Dedifferentiated amniotic fluid mesenchymal stem cell (primary cell): ENCODE results near the gene ABCC1.
"Not testable (repeated sequence)": the region's sequence is repeated elsewhere in the genome, so short reads cannot be mapped to it uniquely, and the experiment has no call there.

ENCODE experiments used
- DNase-seq: peaks from one replicate; pipeline ENCODE4 v3.0.0-alpha.2; 2016; ENCODE audit errors: extremely low spot score

The ABCC1 gene

DNA sequence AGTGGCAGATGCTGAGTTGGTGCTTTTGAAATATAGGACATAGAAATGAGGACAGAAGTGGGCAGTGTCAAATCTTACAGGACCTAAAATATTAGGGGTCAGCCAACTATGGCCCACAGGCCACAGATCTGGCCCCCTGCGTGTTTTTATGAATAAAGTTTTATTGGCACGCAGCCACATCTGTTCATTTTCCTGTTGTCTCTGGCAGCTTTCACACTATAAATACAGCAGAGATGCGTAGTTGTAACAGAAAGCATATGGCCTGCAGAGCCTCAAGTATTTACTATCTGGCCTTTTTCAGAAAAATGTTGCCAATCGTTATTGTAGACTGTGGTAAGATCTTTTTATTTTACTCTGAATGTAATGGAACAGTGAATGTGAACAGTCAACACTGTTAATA is 191.1 kb downstream of the ABCC1 start:
- no peak for DNase-seq

DNA sequence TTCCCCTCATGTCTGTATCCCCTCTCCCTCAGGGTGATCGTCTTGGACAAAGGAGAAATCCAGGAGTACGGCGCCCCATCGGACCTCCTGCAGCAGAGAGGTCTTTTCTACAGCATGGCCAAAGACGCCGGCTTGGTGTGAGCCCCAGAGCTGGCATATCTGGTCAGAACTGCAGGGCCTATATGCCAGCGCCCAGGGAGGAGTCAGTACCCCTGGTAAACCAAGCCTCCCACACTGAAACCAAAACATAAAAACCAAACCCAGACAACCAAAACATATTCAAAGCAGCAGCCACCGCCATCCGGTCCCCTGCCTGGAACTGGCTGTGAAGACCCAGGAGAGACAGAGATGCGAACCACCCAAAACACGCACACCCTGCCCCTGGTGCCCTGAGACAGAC is 191.7 kb downstream of the ABCC1 start:
- no peak for DNase-seq

GRCh38 chr16:16141784-16142396 is 192.5 kb downstream of the ABCC1 start:
- DNase-seq = no peak

DNA sequence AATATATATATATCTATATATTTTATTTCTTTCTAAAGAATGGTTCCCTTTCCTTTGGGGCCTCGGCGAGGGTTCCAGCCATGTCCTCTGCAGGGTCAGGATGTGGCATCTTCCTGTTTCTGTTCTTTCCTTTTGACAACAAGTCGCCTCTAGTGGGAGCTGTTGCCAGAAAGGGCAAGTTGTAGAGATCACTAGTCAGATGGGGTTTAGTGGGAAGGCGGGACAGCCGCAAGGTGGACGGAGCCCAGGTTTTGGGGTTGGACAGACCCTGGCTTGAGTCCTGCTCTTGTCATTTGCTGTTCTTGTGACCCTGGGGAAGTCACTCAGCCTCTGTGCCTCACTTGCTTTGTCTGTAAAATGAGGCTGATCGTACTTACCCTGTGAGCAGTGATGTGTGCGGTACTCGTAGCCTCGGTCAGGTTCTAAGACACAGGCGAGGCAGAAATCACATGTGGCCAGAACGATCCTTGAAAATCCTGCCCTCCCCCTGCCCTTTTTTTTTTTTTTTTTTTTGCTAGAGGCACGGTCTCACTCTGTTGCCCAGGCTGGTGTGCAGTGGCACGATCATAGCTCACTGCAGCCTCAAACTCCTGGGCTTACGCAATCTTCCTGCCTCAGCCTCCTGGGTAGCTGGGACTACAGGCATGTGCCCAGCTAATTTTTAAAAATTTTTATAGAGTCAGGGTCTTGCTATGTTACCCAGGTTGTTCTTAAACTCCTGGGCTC is 193.8 kb downstream of the ABCC1 start:
- no peak for DNase-seq

- no peak for DNase-seq
Observed at GRCh38 chr16:16143931-16144330, 194.5 kb downstream of the ABCC1 start.

DNA sequence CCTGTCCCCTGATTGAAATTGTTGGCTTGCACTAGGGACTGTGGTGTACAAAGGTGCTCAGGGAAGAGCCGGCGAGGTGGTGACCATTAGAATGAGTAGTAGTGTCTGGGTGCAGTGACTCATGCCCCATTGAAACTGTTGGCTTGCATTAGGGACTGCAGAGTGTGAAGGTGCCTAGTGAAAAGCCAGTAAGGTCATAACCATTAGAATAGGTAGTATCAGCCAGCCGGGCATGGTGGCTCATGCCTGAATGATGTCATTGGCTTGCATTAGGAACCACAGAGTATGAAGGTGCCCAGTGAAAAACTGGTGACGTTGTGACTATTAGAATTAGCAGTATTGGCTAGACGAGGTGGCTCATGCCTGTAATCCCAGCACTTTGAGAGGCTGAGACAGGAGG is 195.0 kb downstream of the ABCC1 start:
- no peak for DNase-seq

- no peak for DNase-seq
Observed at GRCh38 chr16:16145286-16145685, 195.9 kb downstream of the ABCC1 start.

DNA sequence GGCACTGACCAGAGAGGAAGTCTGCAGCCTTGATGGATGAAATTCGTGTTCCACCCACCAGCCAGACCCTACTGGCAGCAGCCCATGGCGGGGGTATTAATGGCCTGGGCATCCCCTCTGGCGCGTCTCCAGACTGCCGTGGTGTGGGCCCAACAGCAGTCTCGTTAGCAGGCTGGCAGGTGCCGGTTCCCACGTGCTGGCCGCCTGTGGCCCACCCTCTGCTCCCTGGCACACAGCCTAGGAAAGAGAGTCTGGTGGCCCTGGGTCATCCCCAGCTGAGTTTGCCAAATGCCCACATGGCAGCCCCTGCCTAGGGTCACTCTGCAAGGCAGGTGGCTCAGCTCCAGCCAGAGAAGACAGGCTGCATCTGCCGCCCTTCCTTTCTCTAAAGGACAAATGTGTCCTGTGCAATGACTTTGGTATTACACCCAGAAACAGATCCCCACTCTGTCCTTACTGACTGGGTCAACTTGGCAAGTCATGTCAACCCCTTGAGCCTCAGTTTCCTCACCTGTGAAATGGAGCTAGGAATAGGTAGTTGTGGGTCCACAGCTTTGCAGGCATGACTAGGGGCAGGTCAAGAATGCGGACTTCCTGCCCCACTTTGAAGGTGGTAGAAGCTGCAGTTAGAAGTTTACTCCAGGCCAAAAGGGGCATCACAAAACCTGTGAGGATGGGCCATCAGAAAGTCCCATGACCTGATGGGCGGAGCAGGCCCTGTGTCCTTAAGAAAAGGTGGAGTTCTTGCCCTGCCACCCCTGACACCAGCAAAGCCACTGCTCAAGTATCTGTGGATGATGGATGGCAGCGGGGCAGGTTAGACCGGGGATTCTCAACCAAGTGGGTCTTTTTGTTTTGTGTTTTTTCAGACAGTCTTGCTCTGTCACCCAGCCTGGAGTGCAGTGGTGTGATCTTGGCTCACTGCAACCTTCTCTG is 197.2 kb downstream of the ABCC1 start:
- DNase-seq = no peak

- no peak for DNase-seq
Observed at GRCh38 chr16:16147316-16147999, 198.0 kb downstream of the ABCC1 start.

- DNase-seq = not testable (repeated sequence)
Observed at GRCh38 chr16:16148000-16148599, 198.7 kb downstream of the ABCC1 start.

- DNase-seq = no peak
Observed at GRCh38 chr16:16148755-16149154, 199.3 kb downstream of the ABCC1 start.

DNA sequence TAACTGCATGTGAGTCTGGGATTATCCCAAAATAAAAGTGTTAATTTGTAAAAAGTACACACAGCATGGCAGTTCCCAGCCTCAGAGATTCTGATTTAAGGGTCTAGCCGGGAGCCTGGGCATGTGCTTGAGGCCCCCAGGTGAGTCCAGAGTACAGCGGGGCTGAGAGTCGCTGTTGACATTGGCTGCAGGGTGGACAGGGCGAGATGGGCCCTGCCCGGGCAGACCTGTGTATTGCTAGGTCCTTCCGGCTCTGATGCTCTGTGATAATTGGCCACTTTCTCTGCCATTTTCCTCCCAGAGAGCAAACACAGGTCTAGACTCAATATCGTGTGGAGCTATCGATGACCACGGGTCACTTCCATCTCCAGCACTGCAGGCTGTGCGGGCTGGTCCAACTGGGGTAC is 200.3 kb downstream of the ABCC1 start:
- no peak for DNase-seq

GRCh38 chr16:16150117-16150877 is 200.9 kb downstream of the ABCC1 start:
- DNase-seq = peak; percentile 15

DNA sequence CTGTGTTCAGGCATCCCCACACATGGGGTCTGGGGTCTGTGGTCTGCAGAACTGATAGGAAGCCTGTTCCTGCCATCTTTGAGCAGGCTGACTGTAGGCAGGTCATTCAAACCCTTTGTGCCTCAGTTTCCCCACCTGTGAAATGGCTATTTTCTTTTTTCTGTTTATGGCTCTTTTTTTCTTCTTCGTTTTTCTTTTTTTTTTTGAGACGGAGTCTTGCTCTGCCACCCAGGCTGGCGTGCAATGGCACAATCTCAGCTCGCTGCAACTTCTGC is 201.4 kb downstream of the ABCC1 start:
- DNase-seq = no peak

DNA sequence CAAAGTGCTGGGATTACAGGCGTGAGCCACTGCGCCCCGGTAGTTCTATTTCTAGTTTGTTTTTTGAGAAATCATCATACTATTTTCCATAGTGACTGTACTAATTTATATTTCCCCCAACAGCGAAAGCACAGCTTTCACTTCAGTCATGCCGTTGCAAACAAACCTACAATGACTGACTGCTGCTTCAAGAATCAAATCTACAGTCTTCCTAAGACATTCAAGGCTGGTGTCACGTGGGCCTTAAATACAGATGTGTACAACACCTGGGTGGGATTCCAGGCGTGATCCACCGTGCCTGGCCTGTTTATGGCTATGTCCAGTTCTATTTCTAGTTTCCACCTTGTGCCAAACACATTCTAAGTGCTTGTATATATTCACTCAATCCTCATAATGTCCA is 201.9 kb downstream of the ABCC1 start:
- DNase-seq = no peak

- not testable (repeated sequence) for DNase-seq
Observed at GRCh38 chr16:16153000-16153399, 203.6 kb downstream of the ABCC1 start.

DNA sequence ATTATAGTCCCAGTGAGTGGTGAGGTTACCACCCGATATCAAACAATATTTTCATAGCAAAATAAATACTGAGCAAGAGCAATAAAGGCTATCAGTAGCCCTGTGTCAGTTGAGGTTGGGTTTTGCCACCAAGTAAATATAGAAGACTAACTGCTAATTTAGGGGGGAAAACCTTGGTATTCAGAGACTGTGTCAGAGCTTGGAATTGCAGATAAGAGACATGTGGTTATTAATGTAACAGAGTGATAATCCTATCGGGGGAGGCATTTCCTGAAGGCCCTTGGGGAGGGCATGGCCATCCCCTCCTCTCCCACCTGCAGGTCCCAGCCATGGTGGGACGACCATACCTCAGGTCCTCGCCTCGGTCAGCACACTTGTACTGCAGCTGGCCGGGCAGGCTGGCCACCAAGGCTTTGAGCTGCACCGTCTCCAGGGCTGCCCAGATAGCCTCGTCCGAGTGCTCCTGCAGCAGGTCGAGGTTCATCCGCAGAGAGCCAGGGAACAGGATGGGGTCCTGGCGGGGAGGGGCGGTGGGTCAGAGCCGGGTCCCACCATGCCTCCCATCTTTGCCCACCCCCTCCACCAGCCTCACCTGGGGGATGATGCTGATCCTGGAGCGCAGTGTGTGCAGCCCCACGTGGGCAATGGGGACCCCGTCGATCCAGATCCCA is 205.0 kb downstream of the ABCC1 start:
- DNase-seq = no peak

DNA sequence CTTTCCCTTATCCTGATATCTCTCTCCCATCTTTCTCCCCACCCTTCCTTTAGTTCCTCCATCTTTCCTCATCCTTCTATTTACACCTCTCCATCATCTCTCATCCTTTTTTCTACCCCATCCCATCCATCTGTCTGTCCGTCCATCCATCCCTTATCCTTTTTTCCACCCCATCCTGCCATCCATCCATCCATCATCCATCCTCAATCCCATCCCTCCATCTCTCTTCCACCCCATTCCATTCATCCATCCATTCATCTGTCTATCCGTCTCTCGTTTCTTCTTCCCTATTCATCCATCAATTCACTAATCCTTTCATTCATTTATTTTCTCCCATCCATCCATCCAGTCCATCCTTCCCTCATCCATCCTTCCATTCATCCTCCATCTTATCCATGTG is 205.8 kb downstream of the ABCC1 start:
- DNase-seq = no peak

GRCh38 chr16:16157166-16157565 is 207.8 kb downstream of the ABCC1 start:
- DNase-seq = no peak

DNA sequence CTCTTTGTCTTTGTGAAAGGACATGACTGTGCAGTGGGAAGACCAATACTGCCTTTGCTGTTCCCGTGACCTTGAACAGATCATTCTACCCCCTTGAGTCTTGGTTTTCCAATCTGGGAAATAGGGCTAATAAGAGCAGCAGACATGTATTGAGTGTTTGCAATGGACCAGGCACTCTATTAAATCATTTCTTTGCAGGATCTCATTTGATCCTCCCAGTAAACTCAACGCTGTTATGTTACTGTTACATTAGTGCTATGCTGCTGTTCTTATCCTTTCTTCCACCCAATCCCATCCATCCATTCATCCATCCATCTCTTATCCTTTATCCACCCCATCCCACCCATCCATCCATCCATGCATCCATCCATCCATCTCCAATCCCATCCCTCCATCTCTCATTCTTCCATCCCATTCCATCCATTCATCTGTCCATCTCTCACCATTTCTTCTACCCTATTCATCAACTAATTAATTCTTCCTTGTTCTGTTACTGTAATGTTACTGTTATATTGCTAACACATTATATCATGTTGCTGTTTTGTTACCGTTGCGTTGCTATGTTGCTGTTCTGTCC is 208.8 kb downstream of the ABCC1 start:
- DNase-seq = no peak
